Tibial artery (tissue), 4 donors: Measurements from ENCODE around the gene EML6.

Source experiments
- DNase-seq, 2 donors: peaks; one replicate each; pipeline ENCODE4 v3.0.0-alpha.2; 2019
- H3K27ac ChIP-seq, 2 donors: fragments of 200-600 bp; sonication (generic) in 1 of 2; 1 replicate in 1 of 2; 2 replicates in 1 of 2; pipeline ENCODE4 v1.5.1; 2018 to 2019; ENCODE audit warnings: mild to moderate bottlenecking in 1 of 2
- H3K27me3 ChIP-seq, 2 donors: fragments of 200-600 bp; sonication (generic) in 1 of 2; one replicate each; pipeline versions ENCODE4 v1.5.1 to v1.6.0; 2016 to 2019
- H3K36me3 ChIP-seq, 3 donors: fragments of 200-600 bp; sonication (generic) in 2 of 3; one replicate each; pipeline ENCODE4 v1.5.1; 2016 to 2019; ENCODE audit warnings: mild to moderate bottlenecking in 2 of 3
- H3K4me1 ChIP-seq, 4 donors: fragments of 200-600 bp; sonication (generic) in 2 of 4; 1 replicate in 3 of 4; 2 replicates in 1 of 4; pipeline ENCODE4 v1.5.1; 2016 to 2019
- H3K4me3 ChIP-seq, 2 donors: fragments of 200-600 bp; sonication (generic) in 1 of 2; 1 replicate in 1 of 2; 2 replicates in 1 of 2; pipeline ENCODE4 v1.5.1; 2018 to 2019; ENCODE audit warnings: mild to moderate bottlenecking in 2 of 2
- H3K9me3 ChIP-seq, 3 donors: fragments of 200-600 bp; sonication (generic) in 1 of 3; one replicate each; pipeline ENCODE4 v1.5.1; 2016 to 2019
- CTCF ChIP-seq, 2 experiments: fragments of 200-600 bp in 1 of 2; fragments of 450-650 bp in 1 of 2; IDR thresholded peaks; one replicate each; pipeline ENCODE4 v1.5.1; 2017 to 2019; ENCODE audit warnings: antibody characterized with exemption in 2 of 2, mild to moderate bottlenecking in 1 of 2, moderate library complexity in 1 of 2
- intact Hi-C: fragments of 100-400 bp; cut with DNase I; formaldehyde crosslinking; loops from one replicate; pipeline ENCODE4 v1.15.0; 2023; ENCODE audit warnings: low total_unique reads

Gene EML6

GRCh38 chr2:54768772-54769428 is 45.4 kb downstream of the EML6 start:
- H3K4me3 ChIP-seq, result no peak overlapping the region
- H3K27me3 ChIP-seq, result no peaks in the 10 kb centered on the region
- intact Hi-C loops, result no loop called here
- H3K4me1 ChIP-seq, result no peaks in the 10 kb centered on the region
- no peak for TF ChIP-seq CTCF (IDR thresholded peaks at IDR 0.05)
- no peak overlapping the region for H3K27ac ChIP-seq
- H3K36me3 ChIP-seq, result no peaks in the 10 kb centered on the region
- no peaks in the 10 kb centered on the region for H3K9me3 ChIP-seq
- no peak for DNase-seq

GRCh38 chr2:54770211-54770610 is 46.7 kb downstream of the EML6 start:
- H3K4me1 ChIP-seq, result no peaks in the 10 kb centered on the region
- no peaks in the 10 kb centered on the region for H3K36me3 ChIP-seq
- no peak for TF ChIP-seq CTCF (IDR thresholded peaks at IDR 0.05)
- no peaks in the 10 kb centered on the region for H3K9me3 ChIP-seq
- no peak for DNase-seq
- no peak overlapping the region for H3K4me3 ChIP-seq
- H3K27me3 ChIP-seq, result no peaks in the 10 kb centered on the region
- H3K27ac ChIP-seq, result no peak overlapping the region
- intact Hi-C loops, result no loop called here

- no peaks in the 10 kb centered on the region for H3K27me3 ChIP-seq
- H3K27ac ChIP-seq, result no peak overlapping the region
- no peak overlapping the region for H3K4me3 ChIP-seq
- no peaks in the 10 kb centered on the region for H3K4me1 ChIP-seq
- no peak for DNase-seq
- no peak for TF ChIP-seq CTCF (IDR thresholded peaks at IDR 0.05)
- intact Hi-C loops, result no loop called here
- H3K36me3 ChIP-seq, result no peaks in the 10 kb centered on the region
- H3K9me3 ChIP-seq, result peaks cover 0 to 2% (median 0%) of the 10 kb centered on the region in 3 donors
These were observed 47.2 kb downstream of the EML6 start for GRCh38 chr2:54770676-54771075.

- Histone ChIP-seq H3K4me3 (no peak overlapping the region), H3K27ac (no peak overlapping the region), H3K36me3 (no peaks in the 10 kb centered on the region), H3K27me3 (no peaks in the 10 kb centered on the region), H3K9me3 (peaks cover 0 to 7% (median 0%) of the 10 kb centered on the region in 3 donors), H3K4me1 (no peaks in the 10 kb centered on the region)
- no peak for TF ChIP-seq CTCF (IDR thresholded peaks at IDR 0.05)
- DNase-seq, result no peak
- intact Hi-C loops, result no loop called here
These were observed 47.9 kb downstream of the EML6 start for GRCh38 chr2:54771166-54771885.

- Histone ChIP-seq H3K36me3 (no peaks in the 10 kb centered on the region), H3K27me3 (no peaks in the 10 kb centered on the region), H3K4me1 (no peaks in the 10 kb centered on the region), H3K4me3 (no peak overlapping the region), H3K9me3 (peaks cover 0 to 7% (median 0%) of the 10 kb centered on the region in 3 donors), H3K27ac (no peak overlapping the region)
- DNase-seq, result no peak
- intact Hi-C loops, result no loop called here
- no peak for TF ChIP-seq CTCF (IDR thresholded peaks at IDR 0.05)
These were observed 48.6 kb downstream of the EML6 start for GRCh38 chr2:54772110-54772509.
